ENCODE data around the gene CFAP206. TPM values are rescaled to one million over a fixed set of nuclear protein-coding genes. Genes with fewer than 3 reads are reported as not detected.
A peak's percentile ranks its signal among the peaks of the same experiment; 100 is the strongest.

CFAP206 gene
- total and polyA plus RNA-seq, 2 donors (not counting 1 experiment from before 2014, with no cell fraction given) = not detected

- H3K4me3 ChIP-seq (ENCODE audit: control extremely low read depth in 1 of 5, extremely low read depth in 1 of 5, insufficient read depth in 1 of 5, low read depth in 2 of 5, low read length in 4 of 5) = no peak overlapping the region
- POLR2A ChIA-PET = no interaction called here
- H3K9me3 ChIP-seq (ENCODE audit: control extremely low read depth in 1 of 3, control insufficient read depth in 2 of 3, insufficient read depth in 1 of 3, low read length in 2 of 3) = no peaks in the 10 kb centered on the region
- intact Hi-C loops (cut with micrococcal nuclease) = loop anchor here (10.0 kb wide), 1 partner anchor 321 kb away; no protein-coding TSS in a partner anchor
- H3K9ac ChIP-seq (ENCODE audit: low read length) = no peak overlapping the region
- H3K79me2 ChIP-seq (ENCODE audit: control insufficient read depth, insufficient read depth, low read length) = no peaks in the 10 kb centered on the region
- H3K27me3 Mint-ChIP-seq = no peaks in the 10 kb centered on the region
- H3K27ac ChIP-seq (ENCODE audit: low read length in 2 of 2) = no peak overlapping the region
- H3K27me3 ChIP-seq (replicated peaks in 1 of 4; ENCODE audit: control extremely low read depth in 1 of 4, control insufficient read depth in 3 of 4, insufficient read depth in 4 of 4, low read length in 3 of 4) = no peaks in the 10 kb centered on the region
- H3K4me1 Mint-ChIP-seq = peaks cover 5% of the 10 kb centered on the region
- H3K4me3 Mint-ChIP-seq = no peak overlapping the region
- H3K36me3 ChIP-seq (replicated peaks in 1 of 2; ENCODE audit: control extremely low read depth in 1 of 2, control insufficient read depth in 1 of 2, extremely low read depth in 1 of 2, insufficient read depth in 2 of 2, low read length in 1 of 2) = no peaks in the 10 kb centered on the region
- no peak overlapping the region for H3K27ac Mint-ChIP-seq
- no peaks in the 10 kb centered on the region for H3K9me3 Mint-ChIP-seq (ENCODE audit: insufficient read depth)
- no peak overlapping the region for H3K4me2 ChIP-seq (replicated peaks; ENCODE audit: low read depth, low read length, poor library complexity, severe bottlenecking)
- WGBS (ENCODE audit: insufficient coverage) = no CpG with 5 or more reads among the region's 2 CpGs
- ATAC-seq (ENCODE audit: low read depth) (no peak), DNase-seq (no peak)
- TF ChIP-seq CTCF (IDR thresholded peaks at IDR 0.05) (no peak), EZH2 (IDR thresholded peaks at IDR 0.05; ENCODE audit: borderline replicate concordance, insufficient read depth, low read depth, low read length, poor library complexity, severe bottlenecking) (no peak)
- CTCF ChIA-PET = no interaction called here
- no peaks in the 10 kb centered on the region for H3K4me1 ChIP-seq (ENCODE audit: control insufficient read depth in 2 of 2, insufficient read depth in 2 of 2, low read length in 2 of 2)
- H2AFZ ChIP-seq (ENCODE audit: insufficient read depth, low read depth, low read length, poor library complexity, severe bottlenecking) = no peak overlapping the region
- H4K20me1 ChIP-seq (ENCODE audit: control insufficient read depth, insufficient read depth, low read length, poor library complexity, severe bottlenecking) = no peaks in the 10 kb centered on the region
Measured at GRCh38 chr6:87395431-87395830, 12.3 kb upstream of the CFAP206 start.

GRCh38 chr6:87396595-87397392 lies 11.0 kb upstream of the CFAP206 start:
- Mint-ChIP-seq H3K27ac (no peak overlapping the region), H3K4me1 (peaks cover 5% of the 10 kb centered on the region), H3K27me3 (no peaks in the 10 kb centered on the region), H3K4me3 (no peak overlapping the region), H3K9me3 (ENCODE audit: insufficient read depth) (no peaks in the 10 kb centered on the region)
- H3K4me1 ChIP-seq (ENCODE audit: control insufficient read depth in 2 of 2, insufficient read depth in 2 of 2, low read length in 2 of 2) = no peaks in the 10 kb centered on the region
- H3K9ac ChIP-seq (ENCODE audit: low read length) = no peak overlapping the region
- H3K4me3 ChIP-seq (ENCODE audit: control extremely low read depth in 1 of 5, extremely low read depth in 1 of 5, insufficient read depth in 1 of 5, low read depth in 2 of 5, low read length in 4 of 5) = no peak overlapping the region
- peak; percentile 76 for ATAC-seq (ENCODE audit: low read depth)
- H3K27me3 ChIP-seq (replicated peaks in 1 of 4; ENCODE audit: control extremely low read depth in 1 of 4, control insufficient read depth in 3 of 4, insufficient read depth in 4 of 4, low read length in 3 of 4) = no peaks in the 10 kb centered on the region
- ChIA-PET CTCF (interaction anchor here (0.6 kb wide), 1 partner anchor 154 kb away, joined by 3 read pairs; no protein-coding TSS in a partner anchor), POLR2A (no interaction called here)
- H3K79me2 ChIP-seq (ENCODE audit: control insufficient read depth, insufficient read depth, low read length) = no peaks in the 10 kb centered on the region
- 23% methylated on average over 3 of the region's 10 CpGs for WGBS (ENCODE audit: insufficient coverage)
- no peak overlapping the region for H2AFZ ChIP-seq (ENCODE audit: insufficient read depth, low read depth, low read length, poor library complexity, severe bottlenecking)
- no peaks in the 10 kb centered on the region for H3K36me3 ChIP-seq (replicated peaks in 1 of 2; ENCODE audit: control extremely low read depth in 1 of 2, control insufficient read depth in 1 of 2, extremely low read depth in 1 of 2, insufficient read depth in 2 of 2, low read length in 1 of 2)
- peak; percentile 32 for DNase-seq
- H3K9me3 ChIP-seq (ENCODE audit: control extremely low read depth in 1 of 3, control insufficient read depth in 2 of 3, insufficient read depth in 1 of 3, low read length in 2 of 3) = no peaks in the 10 kb centered on the region
- H3K27ac ChIP-seq (ENCODE audit: low read length in 2 of 2) = no peak overlapping the region
- no peak overlapping the region for H3K4me2 ChIP-seq (replicated peaks; ENCODE audit: low read depth, low read length, poor library complexity, severe bottlenecking)
- intact Hi-C loops (cut with micrococcal nuclease) = loop anchor here (10.0 kb wide), 1 partner anchor 322 kb away; no protein-coding TSS in a partner anchor
- no peaks in the 10 kb centered on the region for H4K20me1 ChIP-seq (ENCODE audit: control insufficient read depth, insufficient read depth, low read length, poor library complexity, severe bottlenecking)
- no peak for TF ChIP-seq EZH2 (IDR thresholded peaks at IDR 0.05; ENCODE audit: borderline replicate concordance, insufficient read depth, low read depth, low read length, poor library complexity, severe bottlenecking)
- no peak for TF ChIP-seq CTCF (IDR thresholded peaks at IDR 0.05)
